ENCODE results near the gene PLAC1. TPM values are rescaled to one million over a fixed set of nuclear protein-coding genes. Genes with fewer than 3 reads are reported as not detected.

The PLAC1 gene
- total and polyA plus RNA-seq, 2 experiments from 2014 or later, result 0.50 to 0.83 TPM

GRCh38 chrX:134542485-134542884 lies 115.8 kb downstream of the PLAC1 start:
- Mint-ChIP-seq H3K4me3 (0 out of 3 replicates have a peak overlapping the region, but pooled peaks have one; percentile 45), H3K27ac (0 out of 2 replicates have a peak overlapping the region, but pooled peaks have one; percentile 75), H3K27me3 (ENCODE audit: insufficient read depth, low read depth, poor library complexity) (peaks cover 35% of the 10 kb centered on the region), H3K36me3 (ENCODE audit: low read depth) (no peaks in the 10 kb centered on the region), H3K9me3 (no peaks in the 10 kb centered on the region), H3K4me1 (peaks cover 39% of the 10 kb centered on the region)
- TF ChIP-seq CREB1 (CRISPR knock-in tag; IDR thresholded peaks at IDR 0.05; ENCODE audit: low read depth) (no peak), ETS1 (IDR thresholded peaks at IDR 0.05) (no peak), ZNF331 (CRISPR knock-in tag; IDR thresholded peaks at IDR 0.05; ENCODE audit: low read depth) (no peak), REST (IDR thresholded peaks at IDR 0.05; ENCODE audit: unreplicated experiment) (no peak), NANOG (IDR thresholded peaks at IDR 0.05; ENCODE audit: borderline replicate concordance) (no peak), STAT1 (IDR thresholded peaks at IDR 0.05; ENCODE audit: unreplicated experiment) (no peak), ZNF114 (CRISPR knock-in tag; IDR thresholded peaks at IDR 0.05) (no peak), JUNB (IDR thresholded peaks at IDR 0.05; ENCODE audit: unreplicated experiment) (no peak), ZNF462 (CRISPR knock-in tag; IDR thresholded peaks at IDR 0.05) (no peak)
- Histone ChIP-seq H3K4me2 (peak overlapping the region; percentile 41), H3K79me2 (replicated peaks; ENCODE audit: insufficient read depth) (no peaks in the 10 kb centered on the region), H3F3A (replicated peaks; ENCODE audit: low read depth) (no peaks in the 10 kb centered on the region), H3K27ac (ENCODE audit: low read depth) (no peak overlapping the region; the same call in 1 of the 2 replicates), H3K36me3 (ENCODE audit: insufficient read depth) (no peaks in the 10 kb centered on the region), H3K9me2 (ENCODE audit: insufficient read depth) (no peaks in the 10 kb centered on the region), H3K4me3 (no peak overlapping the region), H3K27me3 (ENCODE audit: insufficient read depth) (peaks cover 35% of the 10 kb centered on the region), H2AFZ (no peak overlapping the region; the same call in 1 of the 2 replicates), H4K20me1 (replicated peaks; ENCODE audit: insufficient read depth) (no peaks in the 10 kb centered on the region), H3K4me1 (ENCODE audit: insufficient read depth) (peaks cover 41% of the 10 kb centered on the region)
- ATAC-seq (peak; percentile 43), DNase-seq (ENCODE audit: low spot score) (peak; percentile 46)
